Measurements from ENCODE around the gene NFKBIB.

DNA sequence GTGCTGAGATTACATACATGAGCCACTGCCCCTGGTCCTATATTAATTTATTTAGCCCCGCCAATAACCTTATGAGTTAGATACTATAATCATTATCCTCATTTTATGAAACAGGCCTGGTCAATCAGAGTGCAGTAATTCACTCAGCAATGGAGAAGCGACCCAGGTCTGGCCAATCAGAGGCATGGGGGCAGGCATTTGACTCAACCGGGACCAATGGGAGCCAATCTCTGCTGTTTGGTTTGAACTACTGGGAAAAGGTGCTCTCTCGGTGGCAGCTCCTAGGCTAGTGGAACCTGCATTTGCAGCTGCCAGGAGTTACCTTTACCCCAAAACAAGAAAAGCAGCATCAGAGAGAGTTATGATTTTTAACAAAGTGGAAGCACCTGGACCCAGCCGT, 6.9 kb upstream of the NFKBIB start:
- TF ChIP-seq CTCF (IDR thresholded peaks at IDR 0.05; ENCODE audit: poor library complexity, severe bottlenecking) (no peak), EP300 (conservative IDR thresholded peaks at IDR 0.05; ENCODE audit: poor library complexity, severe bottlenecking) (no peak)
